Measurements from ENCODE around the gene COMMD1. TPM values are rescaled to one million over a fixed set of nuclear protein-coding genes. Genes with fewer than 3 reads are reported as not detected.

The COMMD1 gene
- total RNA-seq, 2 donors from 2014 or later: 54.5 to 66.0 TPM

- TF ChIP-seq, protein P1, sequence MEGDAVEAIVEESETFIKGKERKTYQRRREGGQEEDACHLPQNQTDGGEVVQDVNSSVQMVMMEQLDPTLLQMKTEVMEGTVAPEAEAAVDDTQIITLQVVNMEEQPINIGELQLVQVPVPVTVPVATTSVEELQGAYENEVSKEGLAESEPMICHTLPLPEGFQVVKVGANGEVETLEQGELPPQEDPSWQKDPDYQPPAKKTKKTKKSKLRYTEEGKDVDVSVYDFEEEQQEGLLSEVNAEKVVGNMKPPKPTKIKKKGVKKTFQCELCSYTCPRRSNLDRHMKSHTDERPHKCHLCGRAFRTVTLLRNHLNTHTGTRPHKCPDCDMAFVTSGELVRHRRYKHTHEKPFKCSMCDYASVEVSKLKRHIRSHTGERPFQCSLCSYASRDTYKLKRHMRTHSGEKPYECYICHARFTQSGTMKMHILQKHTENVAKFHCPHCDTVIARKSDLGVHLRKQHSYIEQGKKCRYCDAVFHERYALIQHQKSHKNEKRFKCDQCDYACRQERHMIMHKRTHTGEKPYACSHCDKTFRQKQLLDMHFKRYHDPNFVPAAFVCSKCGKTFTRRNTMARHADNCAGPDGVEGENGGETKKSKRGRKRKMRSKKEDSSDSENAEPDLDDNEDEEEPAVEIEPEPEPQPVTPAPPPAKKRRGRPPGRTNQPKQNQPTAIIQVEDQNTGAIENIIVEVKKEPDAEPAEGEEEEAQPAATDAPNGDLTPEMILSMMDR (IDR thresholded peaks at IDR 0.05): no peak
- DNase-seq (ENCODE audit: low spot score): no peak
- peak overlapping the region in 1 of 2 donors; percentile 72 for H3K27ac ChIP-seq
Measured at GRCh38 chr2:61920548-61920947, 15.1 kb downstream of the COMMD1 start.

GRCh38 chr2:61922714-61923113 is 17.2 kb downstream of the COMMD1 start:
- Histone ChIP-seq H3K27me3 (no peaks in the 10 kb centered on the region), H3K27ac (peak overlapping the region in 1 of 2 donors; percentile 72), H3K4me3 (no peak overlapping the region), H3K9me3 (no peaks in the 10 kb centered on the region), H3K36me3 (no peaks in the 10 kb centered on the region), H3K4me1 (peaks cover 0 to 15% of the 10 kb centered on the region in 2 donors)
- TF ChIP-seq, protein P1 (IDR thresholded peaks at IDR 0.05): no peak
- DNase-seq (ENCODE audit: low spot score): no peak

More at GRCh38 chr2:61920548-61920947, 15.1 kb downstream of the COMMD1 start:
- H3K4me3 ChIP-seq: no peak overlapping the region
- no peaks in the 10 kb centered on the region for H3K9me3 ChIP-seq
- H3K36me3 ChIP-seq: no peaks in the 10 kb centered on the region
- no peaks in the 10 kb centered on the region for H3K27me3 ChIP-seq
- peaks cover 0 to 15% of the 10 kb centered on the region in 2 donors for H3K4me1 ChIP-seq

GRCh38 chr2:61924895-61925663 is 19.6 kb downstream of the COMMD1 start:
- H3K4me1 ChIP-seq: peaks cover 0 to 11% of the 10 kb centered on the region in 2 donors
- peak overlapping the region in 1 of 2 donors; percentile 25 for H3K27ac ChIP-seq
- H3K36me3 ChIP-seq: no peaks in the 10 kb centered on the region
- no peak for DNase-seq (ENCODE audit: low spot score)
- no peaks in the 10 kb centered on the region for H3K9me3 ChIP-seq
- no peak overlapping the region for H3K4me3 ChIP-seq
- TF ChIP-seq, protein P1 (IDR thresholded peaks at IDR 0.05): no peak
- no peaks in the 10 kb centered on the region for H3K27me3 ChIP-seq

DNA sequence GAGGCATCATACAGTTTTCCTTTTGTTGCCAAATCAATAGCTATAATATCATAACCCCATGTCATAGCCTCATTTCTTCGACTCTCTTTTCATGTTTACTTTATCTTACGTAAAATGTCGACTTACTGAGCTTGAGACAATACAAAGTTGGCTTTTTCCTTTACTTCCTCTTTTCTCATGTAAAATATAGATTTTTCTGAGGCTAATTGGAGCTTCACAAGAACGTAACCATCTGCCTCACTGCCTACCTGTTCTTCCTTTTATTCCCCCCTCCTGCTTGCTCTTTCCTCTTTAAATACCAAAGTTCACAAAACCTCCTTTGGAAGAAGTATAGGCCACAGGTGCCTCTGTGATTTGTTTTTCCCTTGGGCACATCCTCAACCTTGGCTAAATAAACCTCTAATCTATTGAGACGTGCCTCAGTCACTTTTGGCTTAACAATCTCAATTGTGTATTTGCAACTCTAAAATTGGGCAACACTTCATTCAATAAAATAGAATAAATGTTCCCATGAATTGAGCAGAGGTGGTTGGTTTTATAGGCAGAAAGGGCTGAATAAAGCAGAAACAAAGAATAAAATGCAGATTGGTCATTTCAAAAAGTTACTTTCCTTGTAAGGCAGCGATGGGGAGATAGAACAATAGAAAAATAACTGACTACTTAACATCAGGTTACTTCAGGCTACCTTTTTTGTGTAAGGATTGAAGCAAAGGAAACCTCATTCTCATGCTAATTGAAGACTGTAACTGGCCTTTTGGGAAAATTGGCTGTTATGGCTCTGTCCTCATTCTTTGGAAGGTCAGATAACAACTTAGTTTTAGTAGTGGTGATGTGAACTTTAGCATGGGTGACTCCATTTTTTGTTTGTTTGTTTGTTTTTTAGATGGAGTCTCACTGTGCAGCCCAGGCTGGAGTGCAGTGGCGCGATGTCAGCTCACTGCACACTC is 21.3 kb downstream of the COMMD1 start:
- DNase-seq (ENCODE audit: low spot score): no peak
- Histone ChIP-seq H3K4me3 (no peak overlapping the region), H3K9me3 (no peaks in the 10 kb centered on the region), H3K4me1 (peaks cover 0 to 7% of the 10 kb centered on the region in 2 donors), H3K36me3 (no peaks in the 10 kb centered on the region), H3K27ac (no peak overlapping the region), H3K27me3 (no peaks in the 10 kb centered on the region)
- TF ChIP-seq, protein P1 (IDR thresholded peaks at IDR 0.05): no peak

- peaks cover 0 to 8% of the 10 kb centered on the region in 2 donors for H3K9me3 ChIP-seq
- TF ChIP-seq, protein P1 (IDR thresholded peaks at IDR 0.05): no peak
- H3K36me3 ChIP-seq: no peaks in the 10 kb centered on the region
- no peaks in the 10 kb centered on the region for H3K4me1 ChIP-seq
- H3K27me3 ChIP-seq: no peaks in the 10 kb centered on the region
- H3K4me3 ChIP-seq: no peak overlapping the region
- no peak for DNase-seq (ENCODE audit: low spot score)
- H3K27ac ChIP-seq: peak overlapping the region in 1 of 2 donors; percentile 70
Measured at GRCh38 chr2:61928826-61929461, 23.5 kb downstream of the COMMD1 start.
